Breast epithelium (tissue), 4 donors: ENCODE data around the gene NOP56. TPM values are rescaled to one million over a fixed set of nuclear protein-coding genes. Genes with fewer than 3 reads are reported as not detected.
"Not testable (repeated sequence)": the region's sequence is repeated elsewhere in the genome, so short reads cannot be mapped to it uniquely, and the experiment has no call there.

Source experiments
- DNase-seq, 2 donors: peaks; one replicate each; pipeline ENCODE4 v3.0.0-alpha.2; 2019; ENCODE audit warnings: low spot score in 2 of 2
- H3K27ac ChIP-seq, 2 donors: fragments of 200-600 bp; sonication (generic) in 1 of 2; one replicate each; pipeline ENCODE4 v1.5.1; 2016 to 2019; ENCODE audit warnings: mild to moderate bottlenecking in 1 of 2
- H3K27me3 ChIP-seq, 2 donors: fragments of 200-600 bp; sonication (generic) in 1 of 2; one replicate each; pipeline versions ENCODE4 v1.5.1 to v1.6.0; 2017 to 2019; ENCODE audit warnings: control low read depth in 1 of 2, mild to moderate bottlenecking in 1 of 2
- H3K36me3 ChIP-seq: fragments of 200-600 bp; one replicate; pipeline ENCODE4 v1.5.1; 2019
- H3K4me1 ChIP-seq, 2 donors: fragments of 200-600 bp; sonication (generic); one replicate each; pipeline ENCODE4 v1.5.1; 2016 to 2019; ENCODE audit warnings: control low read depth in 1 of 2
- H3K4me3 ChIP-seq, 3 donors: fragments of 200-600 bp; sonication (generic); 1 replicate in 2 of 3; 2 replicates in 1 of 3; pipeline ENCODE4 v1.5.1; 2016 to 2019; ENCODE audit warnings: mild to moderate bottlenecking in 3 of 3, moderate library complexity in 2 of 3
- H3K9me3 ChIP-seq, 2 donors: fragments of 200-600 bp; sonication (generic) in 1 of 2; one replicate each; pipeline ENCODE4 v1.5.1; 2016 to 2019; ENCODE audit warnings: control low read depth in 1 of 2
- POLR2A ChIP-seq: fragments of 450-650 bp; IDR thresholded peaks from one replicate; pipeline ENCODE4 v1.6.1; 2016; ENCODE audit warnings: antibody characterized with exemption, mild to moderate bottlenecking, moderate library complexity
- POLR2AphosphoS5 ChIP-seq, 3 donors: sonication (generic); formaldehyde crosslinking; IDR thresholded peaks; one replicate each; pipeline ENCODE4 v1.6.1; 2017; ENCODE audit warnings: antibody characterized with exemption in 3 of 3
- intact Hi-C: fragments of 100-400 bp; cut with DNase I; formaldehyde crosslinking; loops from one replicate; pipeline ENCODE4 v1.15.1; 2023; ENCODE audit warnings: low total_unique reads
- total RNA-seq, 3 donors: library from RNA; depleted of rRNA; stranded (reverse); fragments of >200 nt; gene quantifications; one replicate each; pipeline ENCODE4 v1.1.0, GENCODE V29; 2016
- TF ChIP-seq, protein P1 (sequence below), 3 donors: fragments of 450-650 bp; IDR thresholded peaks; one replicate each; pipeline ENCODE4 v1.5.1; 2016 to 2017; ENCODE audit warnings: antibody characterized with exemption in 3 of 3, mild to moderate bottlenecking in 3 of 3, moderate library complexity in 3 of 3

Gene NOP56
- total RNA-seq, 3 donors from 2014 or later, result 77.1 to 137 (median 94.8) TPM

DNA sequence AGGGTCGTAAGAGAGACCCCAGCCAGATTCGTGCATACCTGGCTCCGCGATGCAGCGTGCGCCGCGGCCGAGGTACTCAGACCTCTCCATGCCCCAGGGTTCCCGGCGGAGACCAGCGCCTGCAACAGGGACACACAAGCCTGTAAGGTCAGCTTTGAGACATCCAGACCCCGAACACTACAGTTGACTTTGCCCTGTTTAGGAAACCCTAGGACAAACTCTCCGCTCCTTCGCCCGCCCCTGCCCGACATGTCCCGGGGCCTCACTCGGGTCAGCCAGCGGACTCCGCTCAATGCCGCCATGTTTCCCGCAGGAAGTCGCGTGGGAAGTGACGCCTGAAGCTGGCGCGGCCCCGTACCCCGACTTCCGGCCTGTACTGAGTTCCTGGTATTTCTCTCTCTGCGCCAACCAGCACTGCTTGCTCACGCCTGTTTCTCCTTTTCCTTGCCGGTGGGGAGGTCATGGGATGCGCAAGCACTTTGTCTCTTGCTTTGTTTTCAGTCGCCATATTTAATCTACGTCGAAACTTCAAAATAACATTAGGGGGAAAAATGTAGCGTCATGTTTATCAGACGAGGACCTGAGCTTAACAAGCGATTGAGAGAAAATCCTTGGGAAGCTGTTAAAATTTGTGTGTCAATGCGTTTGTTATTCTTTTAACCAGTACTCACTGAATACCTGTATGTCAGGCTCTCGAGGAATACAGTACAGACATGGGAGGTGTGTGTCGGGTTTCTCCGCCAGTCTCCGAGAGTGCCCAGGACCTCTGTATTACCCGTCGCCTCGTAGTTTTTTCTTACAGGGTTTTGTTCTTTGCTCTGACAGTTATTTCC lies 11.7 kb downstream of the NOP56 start, which contains the start of gene IDH3B:
TSS of gene IDH3B (minus strand) at position 330 of the 833 bp plus-strand sequence. CDS start at position 302, 28 bp downstream.
- Histone ChIP-seq H3K27me3 (no peaks in the 10 kb centered on the region), H3K9me3 (no peaks in the 10 kb centered on the region), H3K4me1 (no peaks in the 10 kb centered on the region), H3K36me3 (peaks cover 4% of the 10 kb centered on the region), H3K4me3 (peak within 1 kb of the TSS; percentile 82 to 98 (median 84)), H3K27ac (peak within 1 kb of the TSS; percentile 94)
- TF ChIP-seq POLR2A, result peak; percentile 82
- peak; percentile 96 to 99 (median 99) for TF ChIP-seq POLR2AphosphoS5 (IDR thresholded peaks at IDR 0.05)
- TF ChIP-seq, protein P1, sequence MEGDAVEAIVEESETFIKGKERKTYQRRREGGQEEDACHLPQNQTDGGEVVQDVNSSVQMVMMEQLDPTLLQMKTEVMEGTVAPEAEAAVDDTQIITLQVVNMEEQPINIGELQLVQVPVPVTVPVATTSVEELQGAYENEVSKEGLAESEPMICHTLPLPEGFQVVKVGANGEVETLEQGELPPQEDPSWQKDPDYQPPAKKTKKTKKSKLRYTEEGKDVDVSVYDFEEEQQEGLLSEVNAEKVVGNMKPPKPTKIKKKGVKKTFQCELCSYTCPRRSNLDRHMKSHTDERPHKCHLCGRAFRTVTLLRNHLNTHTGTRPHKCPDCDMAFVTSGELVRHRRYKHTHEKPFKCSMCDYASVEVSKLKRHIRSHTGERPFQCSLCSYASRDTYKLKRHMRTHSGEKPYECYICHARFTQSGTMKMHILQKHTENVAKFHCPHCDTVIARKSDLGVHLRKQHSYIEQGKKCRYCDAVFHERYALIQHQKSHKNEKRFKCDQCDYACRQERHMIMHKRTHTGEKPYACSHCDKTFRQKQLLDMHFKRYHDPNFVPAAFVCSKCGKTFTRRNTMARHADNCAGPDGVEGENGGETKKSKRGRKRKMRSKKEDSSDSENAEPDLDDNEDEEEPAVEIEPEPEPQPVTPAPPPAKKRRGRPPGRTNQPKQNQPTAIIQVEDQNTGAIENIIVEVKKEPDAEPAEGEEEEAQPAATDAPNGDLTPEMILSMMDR (IDR thresholded peaks at IDR 0.05), result no peak
- intact Hi-C loops, result no loop called here
- DNase-seq, result peak; percentile 94 to 95

DNA sequence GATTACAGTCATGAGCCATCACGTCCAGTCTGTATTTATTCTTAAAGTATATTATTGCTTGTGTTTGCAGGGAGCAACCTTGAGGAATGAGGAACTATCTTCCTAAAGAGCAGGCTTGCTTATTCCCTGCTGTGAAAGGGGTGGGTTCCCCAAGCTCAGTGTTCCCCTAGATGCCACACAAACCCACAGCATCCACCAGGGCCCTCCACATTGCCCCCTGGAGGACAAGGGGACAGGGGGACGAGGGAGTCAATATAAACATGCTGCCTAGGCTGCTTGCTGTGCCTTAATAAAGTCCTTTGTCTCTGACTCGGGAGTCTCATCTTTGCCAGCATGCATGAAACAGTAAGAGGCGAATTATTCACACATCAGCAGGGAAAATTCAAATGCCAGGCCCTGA lies 19.5 kb downstream of the NOP56 start:
- Histone ChIP-seq H3K4me1 (no peaks in the 10 kb centered on the region), H3K9me3 (no peaks in the 10 kb centered on the region), H3K4me3 (no peak overlapping the region), H3K27me3 (no peaks in the 10 kb centered on the region), H3K27ac (no peak overlapping the region), H3K36me3 (no peaks in the 10 kb centered on the region)
- no peak for DNase-seq
- no peak for TF ChIP-seq POLR2A
- no peak for TF ChIP-seq POLR2AphosphoS5 (IDR thresholded peaks at IDR 0.05)
- TF ChIP-seq, protein P1 (IDR thresholded peaks at IDR 0.05), result no peak
- intact Hi-C loops, result no loop called here

DNA sequence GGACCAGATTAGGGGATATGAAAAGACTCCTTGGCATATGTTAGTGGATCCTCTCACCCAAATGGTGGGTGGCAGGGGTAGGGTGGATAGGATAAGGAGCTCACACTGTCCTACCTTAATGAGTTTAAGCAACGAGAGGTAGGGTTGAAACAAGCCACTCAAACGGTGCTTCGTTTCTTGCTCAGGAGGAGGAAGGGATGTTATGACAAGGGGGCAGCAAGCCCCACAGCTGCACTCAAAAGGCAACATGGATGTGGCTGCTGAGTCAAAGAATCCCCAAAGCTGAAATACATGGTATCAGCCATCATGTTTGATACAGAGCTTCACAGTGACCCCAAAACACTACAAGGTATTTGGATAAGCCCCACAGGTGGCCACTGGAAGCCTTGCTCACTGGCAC lies 20.0 kb downstream of the NOP56 start:
- Histone ChIP-seq H3K27me3 (no peaks in the 10 kb centered on the region), H3K4me3 (no peak overlapping the region), H3K36me3 (no peaks in the 10 kb centered on the region), H3K4me1 (no peaks in the 10 kb centered on the region), H3K27ac (no peak overlapping the region), H3K9me3 (no peaks in the 10 kb centered on the region)
- TF ChIP-seq, protein P1 (IDR thresholded peaks at IDR 0.05), result no peak
- TF ChIP-seq POLR2AphosphoS5 (IDR thresholded peaks at IDR 0.05), result no peak
- intact Hi-C loops, result no loop called here
- DNase-seq, result no peak

- Histone ChIP-seq H3K9me3 (no peaks in the 10 kb centered on the region), H3K4me3 (no peak overlapping the region), H3K27me3 (no peaks in the 10 kb centered on the region), H3K27ac (no peak overlapping the region), H3K36me3 (no peaks in the 10 kb centered on the region), H3K4me1 (no peaks in the 10 kb centered on the region)
- no peak for DNase-seq
- TF ChIP-seq, protein P1 (IDR thresholded peaks at IDR 0.05), result no peak
- no peak for TF ChIP-seq POLR2AphosphoS5 (IDR thresholded peaks at IDR 0.05)
- intact Hi-C loops, result no loop called here
Measured at GRCh38 chr20:2673453-2673852, 21.0 kb downstream of the NOP56 start.

DNA sequence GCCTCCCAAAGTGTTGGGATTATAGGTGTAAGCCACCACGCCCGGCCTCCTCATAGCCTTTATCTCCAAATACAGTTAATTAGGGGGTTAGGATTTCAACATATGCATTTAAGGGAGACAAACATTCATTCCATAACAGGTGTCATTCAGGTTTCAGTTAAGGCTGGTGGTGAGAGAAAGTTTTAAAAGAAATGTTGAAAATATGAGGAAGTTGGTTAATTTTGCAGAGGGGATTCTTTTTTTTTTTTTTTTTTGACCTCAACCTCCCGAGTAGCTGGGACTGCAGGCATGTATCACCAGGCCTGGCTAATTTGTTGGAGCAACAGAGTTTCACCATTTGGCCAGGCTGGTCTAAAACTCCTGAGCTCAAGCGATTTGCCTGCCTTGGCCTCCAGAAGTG lies 27.6 kb downstream of the NOP56 start:
- H3K27ac ChIP-seq, result no peak overlapping the region
- no peak for DNase-seq
- H3K9me3 ChIP-seq, result no peaks in the 10 kb centered on the region
- H3K4me3 ChIP-seq, result no peak overlapping the region
- no peaks in the 10 kb centered on the region for H3K4me1 ChIP-seq
- intact Hi-C loops, result no loop called here
- no peaks in the 10 kb centered on the region for H3K36me3 ChIP-seq
- no peak for TF ChIP-seq POLR2A
- TF ChIP-seq POLR2AphosphoS5 (IDR thresholded peaks at IDR 0.05), result no peak
- TF ChIP-seq, protein P1 (IDR thresholded peaks at IDR 0.05), result no peak
- no peaks in the 10 kb centered on the region for H3K27me3 ChIP-seq

- H3K4me1 ChIP-seq, H3K9me3 ChIP-seq, H3K27ac ChIP-seq, H3K4me3 ChIP-seq, DNase-seq, H3K27me3 ChIP-seq, H3K36me3 ChIP-seq, intact Hi-C loops: not testable (repeated sequence)
Measured at GRCh38 chr20:2682040-2682439, 29.6 kb downstream of the NOP56 start.

DNA sequence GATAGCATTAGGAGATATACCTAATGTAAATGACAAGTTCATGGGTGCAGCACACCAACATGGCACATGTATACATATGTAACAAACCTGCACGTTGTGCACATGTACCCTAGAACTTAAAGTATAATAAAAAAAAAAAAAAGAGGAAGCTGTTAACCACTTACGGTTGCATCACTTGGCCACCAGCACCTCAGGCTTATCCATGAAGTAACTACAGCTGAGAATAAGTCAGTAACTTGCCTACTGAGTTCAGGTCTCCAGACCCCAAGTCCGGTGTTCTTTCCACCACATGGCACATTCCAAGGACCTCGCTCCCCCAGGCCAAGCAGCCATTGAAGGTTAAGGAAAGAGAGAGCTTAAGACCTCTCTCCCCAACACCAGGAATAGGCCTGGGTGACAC lies 32.4 kb downstream of the NOP56 start:
- intact Hi-C loops, DNase-seq, H3K36me3 ChIP-seq, H3K27me3 ChIP-seq, H3K4me3 ChIP-seq, H3K9me3 ChIP-seq, H3K4me1 ChIP-seq, H3K27ac ChIP-seq: not testable (repeated sequence)
